Activated naive CD4-positive, alpha-beta T cell treated with anti-CD3 and anti-CD28 coated beads, Interleukin-2, amount 50 U/mL, for 16 hours (primary cell): ENCODE results near the gene CYP24A1.
"Not testable (repeated sequence)": the region's sequence is repeated elsewhere in the genome, so short reads cannot be mapped to it uniquely, and the experiment has no call there.

Experiments used
- DNase-seq: peaks from one replicate; pipeline ENCODE4 v3.0.0-alpha.2; 2020

Gene CYP24A1

DNA sequence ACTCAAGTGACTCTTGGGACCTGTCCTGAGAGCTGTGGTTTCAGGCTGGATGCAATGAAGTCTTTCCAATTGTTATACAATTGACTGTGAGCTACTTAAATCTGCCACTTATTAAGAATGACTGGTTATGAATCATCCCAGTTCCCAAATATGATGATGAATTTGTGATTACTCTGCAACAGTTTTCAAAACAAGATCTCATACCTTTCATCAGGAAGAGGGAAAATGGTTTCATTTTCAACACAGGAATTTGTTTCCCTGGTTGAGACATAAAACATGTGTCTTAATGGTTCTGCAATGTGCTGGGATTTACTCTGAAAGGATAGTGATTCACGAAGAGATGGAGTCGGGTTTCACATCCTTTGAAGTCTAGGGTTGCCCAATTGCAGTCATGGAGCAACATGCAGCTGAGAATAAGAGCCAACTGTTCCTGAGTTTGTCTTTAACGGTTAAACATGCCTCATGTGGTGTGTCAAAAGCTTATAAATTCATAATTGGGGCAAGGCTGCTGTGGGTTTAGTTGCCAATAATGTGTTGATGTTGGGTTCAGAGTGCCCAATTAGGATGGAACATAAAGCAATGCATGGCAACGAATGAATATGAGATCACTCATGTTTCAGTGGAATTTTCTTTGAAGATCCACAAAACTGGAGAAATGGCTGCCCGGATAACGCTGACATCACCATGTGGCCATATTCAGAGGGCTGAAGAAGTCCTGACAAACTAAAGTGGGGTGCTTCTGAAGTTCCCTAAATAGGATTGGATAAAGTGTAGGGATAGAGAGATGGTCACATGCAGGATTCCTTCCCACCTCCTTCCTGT, 41.0 kb downstream of the CYP24A1 start:
- DNase-seq: no peak

DNA sequence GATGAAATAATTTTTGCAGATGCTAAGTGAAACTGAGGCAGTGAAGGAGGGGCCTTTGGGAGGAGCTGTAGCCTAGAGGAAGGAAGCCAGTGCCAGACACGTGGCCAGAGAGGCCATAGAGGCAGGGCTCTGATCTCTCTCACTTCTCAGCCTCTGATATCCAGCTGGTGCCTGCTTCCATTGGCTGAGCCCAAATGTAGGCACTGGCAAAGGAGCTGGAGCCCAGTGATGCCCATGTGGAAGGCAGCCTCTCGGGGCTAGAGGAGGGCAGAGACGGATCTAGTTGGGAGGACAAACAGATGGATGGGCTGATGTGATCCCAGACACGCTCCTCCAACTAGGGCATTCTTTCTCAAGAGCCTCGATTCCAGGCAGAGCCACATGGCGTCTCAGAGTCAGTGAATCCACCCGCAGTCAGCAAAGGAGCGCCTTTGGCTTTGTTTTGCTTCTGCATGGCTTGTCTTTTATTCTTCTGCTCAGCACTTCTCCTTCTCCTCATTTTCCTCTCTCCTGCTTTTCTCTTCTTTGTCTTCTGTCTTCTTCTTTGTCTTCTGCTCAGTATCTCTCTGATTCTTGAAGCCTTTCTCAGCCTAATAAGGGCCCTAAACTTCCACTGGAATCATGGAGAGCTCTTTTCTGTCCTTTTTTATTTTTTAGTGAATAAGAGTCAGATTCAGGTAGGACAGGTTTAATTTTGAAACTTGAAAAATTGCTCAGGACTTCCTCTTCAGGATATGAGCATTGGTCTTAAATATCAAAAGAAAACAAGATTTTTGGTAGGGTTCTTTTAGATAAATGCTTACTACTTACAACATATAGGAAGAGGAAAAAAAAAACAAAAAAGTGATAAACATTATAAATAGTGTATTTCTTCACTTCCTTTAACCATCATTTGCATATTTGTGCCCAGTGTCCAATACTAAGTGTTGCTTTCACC, 41.8 kb downstream of the CYP24A1 start:
- DNase-seq: no peak

GRCh38 chr20:54131125-54131524, 42.7 kb downstream of the CYP24A1 start:
- not testable (repeated sequence) for DNase-seq

- no peak for DNase-seq
These were observed 44.4 kb downstream of the CYP24A1 start for GRCh38 chr20:54129350-54129749.

DNA sequence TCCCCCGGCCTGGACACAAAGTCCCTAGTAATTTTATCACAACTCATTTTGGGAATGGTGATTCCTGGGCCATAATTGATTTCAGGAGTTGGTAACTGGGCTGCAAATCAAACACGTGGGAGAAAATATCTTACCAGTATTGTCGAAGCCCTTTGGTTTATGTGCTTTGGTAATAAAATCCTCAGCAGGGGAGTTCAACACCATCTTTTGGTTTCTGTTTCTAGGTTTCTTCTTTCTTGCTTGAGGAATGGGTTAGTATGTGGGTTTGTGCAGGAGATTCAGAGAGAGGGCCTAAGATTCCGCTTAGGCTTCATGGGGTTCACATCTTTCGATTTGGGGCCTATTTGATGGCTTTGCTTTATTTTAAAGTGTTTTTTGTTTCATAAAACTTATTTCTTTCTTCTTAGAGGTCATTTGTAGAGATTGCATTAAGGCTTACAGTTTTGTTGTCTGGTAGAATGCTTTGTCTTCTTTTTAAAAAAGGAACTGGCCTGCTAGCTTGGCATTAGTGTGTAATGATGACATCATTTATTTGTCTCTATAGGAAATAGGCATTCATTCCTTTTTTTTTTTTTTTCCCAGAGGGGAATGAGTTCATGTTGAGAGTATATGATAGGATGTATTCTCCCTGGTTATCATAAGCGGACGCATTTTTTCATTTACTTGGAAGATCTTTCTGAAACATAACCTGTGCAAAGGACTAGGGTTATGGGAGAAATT, 45.8 kb downstream of the CYP24A1 start:
- no peak for DNase-seq

DNA sequence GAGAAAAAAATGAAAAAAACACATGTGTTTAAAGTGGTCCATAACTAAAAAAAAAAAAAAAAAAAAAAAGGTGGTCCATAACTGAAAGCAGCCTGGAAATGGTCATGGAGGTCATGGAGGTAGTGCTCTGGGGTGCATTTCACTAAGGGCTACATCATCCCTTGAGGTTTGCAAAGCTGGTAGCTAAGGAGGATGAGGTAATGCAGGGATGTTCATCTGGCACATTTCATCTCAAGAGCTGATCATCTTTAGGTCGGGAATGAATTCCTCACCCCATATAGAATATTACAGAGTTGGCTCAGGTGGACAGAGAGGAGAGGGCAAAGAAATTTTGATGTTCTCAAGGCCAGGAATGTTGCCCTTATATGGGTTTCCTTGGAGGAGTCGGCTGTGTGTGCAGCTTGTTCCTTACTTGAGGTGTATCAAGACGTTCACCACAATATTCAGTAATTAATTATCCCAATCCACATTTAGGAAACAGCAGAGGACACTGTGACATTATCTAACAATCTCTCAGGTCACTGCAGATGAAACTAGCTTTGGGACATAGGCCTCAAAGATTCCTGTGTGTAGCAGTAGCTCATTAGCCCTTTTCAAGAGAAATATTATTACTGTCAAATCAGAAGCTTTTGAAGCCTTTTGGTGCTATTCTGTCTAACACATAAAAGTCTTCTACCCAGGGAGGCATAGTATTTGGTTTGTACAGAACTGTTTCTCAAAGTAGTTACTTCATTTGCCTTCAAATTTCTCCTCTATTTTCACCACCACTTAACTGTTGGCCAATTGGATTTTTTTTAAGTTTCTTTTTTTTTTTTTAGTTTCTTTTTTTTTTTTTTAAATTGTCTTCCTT, 46.8 kb downstream of the CYP24A1 start:
- DNase-seq: no peak

- not testable (repeated sequence) for DNase-seq
These were observed 47.5 kb downstream of the CYP24A1 start for GRCh38 chr20:54126328-54126727.

DNA sequence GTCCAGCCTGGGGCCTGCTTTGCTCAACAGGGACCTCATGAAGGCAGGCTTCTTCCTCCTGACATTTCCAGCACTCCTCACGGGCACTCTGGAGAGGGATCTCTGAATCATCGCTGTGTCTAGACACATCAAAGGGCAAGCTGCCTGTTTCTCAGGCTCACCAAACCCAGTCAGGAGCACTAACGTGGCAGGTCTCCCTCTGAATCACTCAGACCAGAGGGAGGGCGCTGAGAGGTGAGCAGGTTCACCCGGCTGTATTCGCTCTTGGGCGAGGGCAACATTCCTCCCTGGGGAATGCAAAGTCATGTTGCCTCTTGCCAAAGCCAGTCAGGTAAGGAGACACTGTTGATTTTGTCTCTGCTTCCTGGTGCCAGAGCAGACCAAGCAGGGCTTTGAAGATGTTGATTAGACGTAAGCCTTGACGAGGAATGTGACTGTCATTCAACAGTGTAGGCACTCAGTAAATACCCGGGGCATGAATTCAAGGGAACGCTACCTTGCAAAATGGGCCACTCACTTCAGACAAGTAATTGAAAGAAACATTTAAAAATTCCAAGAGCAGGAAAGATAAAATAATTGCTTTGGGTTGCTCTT, 50.1 kb downstream of the CYP24A1 start:
- DNase-seq: no peak

GRCh38 chr20:54122681-54123586, 50.9 kb downstream of the CYP24A1 start:
- DNase-seq: no peak

GRCh38 chr20:54122189-54122588, 51.6 kb downstream of the CYP24A1 start:
- no peak for DNase-seq

GRCh38 chr20:54119744-54120143, 54.0 kb downstream of the CYP24A1 start:
- no peak for DNase-seq

DNA sequence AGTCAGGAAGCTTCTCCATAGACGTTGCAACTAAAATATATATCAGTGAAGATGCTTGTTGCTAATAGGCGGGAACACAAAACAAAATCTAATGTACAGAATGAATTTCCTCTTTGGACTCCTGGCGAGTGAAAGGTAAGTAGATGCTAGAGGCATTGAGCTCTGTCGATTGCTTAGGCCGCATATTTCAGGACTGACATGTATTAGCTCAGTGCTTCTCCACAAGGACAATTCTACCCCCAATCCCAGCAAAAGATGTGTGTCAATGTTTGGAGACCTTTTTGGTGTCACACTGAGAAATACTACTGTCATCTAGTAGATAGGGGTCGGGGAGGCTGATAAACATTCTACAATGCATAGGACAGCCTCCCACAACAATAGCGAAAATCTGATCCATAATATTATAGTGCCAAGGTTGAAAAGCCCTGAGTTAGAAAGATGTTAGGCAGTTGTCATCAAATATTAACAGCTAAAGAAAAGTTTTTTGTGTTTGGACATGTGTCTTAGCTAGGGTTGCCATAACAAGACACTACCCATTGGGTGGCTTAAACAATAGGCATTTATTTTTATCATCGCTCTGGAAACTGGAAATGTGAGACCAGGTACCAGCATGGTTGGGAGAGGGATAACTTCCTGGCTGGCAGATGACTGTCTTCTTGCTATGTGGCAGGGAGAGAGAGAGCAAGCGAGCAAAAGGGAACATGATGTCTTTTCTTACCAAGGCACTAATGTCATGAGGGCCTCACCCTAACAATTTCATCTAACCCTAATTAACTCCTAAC, 55.4 kb downstream of the CYP24A1 start:
- no peak for DNase-seq

DNA sequence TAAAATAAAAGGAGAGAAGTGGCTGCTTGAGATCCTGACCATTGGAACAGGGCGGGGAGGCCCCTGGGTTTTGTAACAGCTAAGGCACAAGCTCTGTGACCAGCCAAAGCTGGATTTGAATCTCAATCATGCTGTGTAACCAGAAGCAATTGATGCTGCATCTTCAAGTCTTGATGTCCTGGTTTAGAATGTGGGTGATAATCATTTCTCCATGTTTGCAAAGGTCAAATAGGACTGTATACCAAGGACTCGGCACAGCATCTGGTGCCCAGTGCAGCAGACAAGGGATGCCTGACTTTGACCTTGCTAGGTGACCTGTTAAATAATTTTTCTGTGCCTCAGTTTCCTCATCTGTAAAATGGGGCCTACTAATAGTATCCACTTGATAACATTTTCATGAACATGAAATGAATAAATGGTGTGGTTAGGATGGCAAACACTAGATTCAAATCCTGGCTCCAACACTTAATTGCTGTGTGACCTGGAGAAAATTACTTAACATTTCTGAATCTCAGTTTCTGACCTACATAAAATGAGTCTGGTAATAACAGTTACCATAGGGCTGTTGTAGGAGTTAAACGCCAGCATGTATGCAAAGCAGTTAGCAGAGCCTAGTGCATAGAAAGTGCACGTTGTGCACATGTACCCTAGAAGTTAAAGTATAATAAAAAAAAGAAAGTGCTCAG, 57.1 kb downstream of the CYP24A1 start:
- no peak for DNase-seq

DNA sequence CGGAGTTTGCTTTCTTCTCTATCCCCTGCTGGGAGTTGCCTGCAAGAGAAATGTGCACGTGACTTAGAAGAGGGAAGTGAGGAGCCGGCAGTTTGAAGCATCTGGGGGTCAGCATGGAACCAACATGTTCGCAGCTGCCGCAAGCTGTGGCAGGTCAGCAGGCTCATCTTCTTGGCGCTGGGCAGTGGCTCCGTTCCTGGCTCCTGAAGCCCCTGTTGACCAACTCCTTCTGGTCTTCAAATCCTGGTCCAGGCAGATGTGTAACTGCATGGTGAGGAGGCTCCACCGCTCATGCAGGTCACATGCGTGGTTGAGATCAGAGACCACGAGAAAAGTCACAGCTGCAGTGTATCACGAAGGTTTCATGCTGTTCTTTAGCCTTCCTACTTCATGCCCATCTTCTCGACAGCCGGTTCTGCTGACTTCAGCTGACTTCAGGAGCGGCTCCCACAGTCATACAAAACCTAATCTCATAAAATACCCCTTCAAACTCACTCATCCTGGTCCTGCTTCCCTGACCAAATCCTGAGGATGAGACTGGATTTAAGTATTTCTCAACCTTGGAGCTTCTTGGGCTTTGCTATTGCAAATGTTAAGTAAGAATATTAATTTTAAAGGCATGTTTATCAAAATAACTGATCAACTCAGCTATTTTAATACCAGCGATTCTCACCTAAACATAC, 58.5 kb downstream of the CYP24A1 start:
- DNase-seq: no peak

GRCh38 chr20:54114109-54114508, 59.7 kb downstream of the CYP24A1 start:
- DNase-seq: no peak

DNA sequence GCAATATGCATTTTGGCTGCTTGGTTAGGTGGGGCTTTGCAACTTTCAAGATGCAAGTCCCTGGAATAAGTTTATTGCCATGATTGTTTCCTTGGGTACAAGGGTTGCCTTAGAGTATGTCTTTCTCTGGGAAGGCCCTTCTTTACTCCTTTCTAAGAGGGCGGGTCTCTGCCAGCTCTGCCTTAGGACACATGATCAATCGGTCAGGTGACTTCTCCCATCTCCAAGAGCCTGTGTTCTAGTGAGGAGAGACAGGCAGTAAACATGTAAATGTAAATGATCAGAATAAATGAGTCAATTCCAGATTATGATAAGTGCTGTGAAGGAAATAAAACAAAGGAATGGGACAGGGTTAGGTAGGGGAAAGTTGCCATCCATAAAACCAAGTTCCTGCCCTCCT, 60.2 kb downstream of the CYP24A1 start:
- no peak for DNase-seq

- no peak for DNase-seq
These were observed 61.4 kb downstream of the CYP24A1 start for GRCh38 chr20:54112221-54112884.

GRCh38 chr20:54111460-54111859, 62.3 kb downstream of the CYP24A1 start:
- no peak for DNase-seq
